Fibroblast of the conjunctiva (primary cell): Measurements from ENCODE around the gene VPS11.
"Not testable (repeated sequence)": the region's sequence is repeated elsewhere in the genome, so short reads cannot be mapped to it uniquely, and the experiment has no call there.

Source experiments
- DNase-seq: peaks from one replicate; pipeline ENCODE4 v3.0.0-alpha.2; 2010; ENCODE audit warnings: low read depth

The VPS11 gene

GRCh38 chr11:119103161-119103664, 35.6 kb downstream of the VPS11 start:
- not testable (repeated sequence) for DNase-seq

- DNase-seq = no peak
Measured at GRCh38 chr11:119103793-119104192, 36.2 kb downstream of the VPS11 start.

- DNase-seq = peak; percentile 87
Measured at GRCh38 chr11:119106564-119107537, 39.2 kb downstream of the VPS11 start, which contains the start of gene C2CD2L. Gene C2CD2L, plus strand, starts transcription at chr11:119107344. Its CDS starts 398 bp downstream, at chr11:119107742.

- no peak for DNase-seq
Measured at GRCh38 chr11:119107538-119108145, 40.0 kb downstream of the VPS11 start.

- DNase-seq = no peak
Measured at GRCh38 chr11:119108146-119108856, 40.7 kb downstream of the VPS11 start.

- no peak for DNase-seq
Measured at GRCh38 chr11:119108857-119109221, 41.2 kb downstream of the VPS11 start.

- no peak for DNase-seq
Measured at GRCh38 chr11:119109843-119110242, 42.2 kb downstream of the VPS11 start.

GRCh38 chr11:119110439-119110838, 42.8 kb downstream of the VPS11 start:
- DNase-seq = no peak

GRCh38 chr11:119111361-119111925, 43.8 kb downstream of the VPS11 start:
- no peak for DNase-seq

- no peak for DNase-seq
Measured at GRCh38 chr11:119112314-119113020, 44.8 kb downstream of the VPS11 start.

GRCh38 chr11:119113716-119114115, 46.1 kb downstream of the VPS11 start:
- DNase-seq = no peak

GRCh38 chr11:119114351-119114750, 46.7 kb downstream of the VPS11 start:
- DNase-seq = no peak

- no peak for DNase-seq
Measured at GRCh38 chr11:119115484-119116234, 48.0 kb downstream of the VPS11 start.

- DNase-seq = no peak
Measured at GRCh38 chr11:119116235-119116594, 48.6 kb downstream of the VPS11 start.

GRCh38 chr11:119116601-119117000, 49.0 kb downstream of the VPS11 start:
- no peak for DNase-seq

- no peak for DNase-seq
Measured at GRCh38 chr11:119117004-119117706, 49.5 kb downstream of the VPS11 start.

GRCh38 chr11:119118227-119118626, 50.6 kb downstream of the VPS11 start:
- DNase-seq = no peak

- DNase-seq = no peak
Measured at GRCh38 chr11:119118946-119119345, 51.3 kb downstream of the VPS11 start.

- peak; percentile 29 for DNase-seq
Measured at GRCh38 chr11:119120639-119121007, 53.0 kb downstream of the VPS11 start.
